ENCODE results near the gene FOXS1. TPM values are rescaled to one million over a fixed set of nuclear protein-coding genes. Genes with fewer than 3 reads are reported as not detected.

FOXS1 gene
- total RNA-seq, 1 donor from 2014 or later = not detected

GRCh38 chr20:31835977-31836852 lies 9.2 kb downstream of the FOXS1 start:
- no peak overlapping the region for H3K4me3 ChIP-seq (ENCODE audit: low read depth, low read length)
- TF ChIP-seq CTCF (conservative IDR thresholded peaks at IDR 0.05; ENCODE audit: low read depth, low read length) = no peak
- DNase-seq (ENCODE audit: low read depth) = no peak

GRCh38 chr20:31835554-31835953 lies 9.8 kb downstream of the FOXS1 start:
- no peak for TF ChIP-seq CTCF (conservative IDR thresholded peaks at IDR 0.05; ENCODE audit: low read depth, low read length)
- no peak for DNase-seq (ENCODE audit: low read depth)

GRCh38 chr20:31833931-31834521 lies 11.4 kb downstream of the FOXS1 start:
- TF ChIP-seq CTCF (conservative IDR thresholded peaks at IDR 0.05; ENCODE audit: low read depth, low read length) = no peak
- DNase-seq (ENCODE audit: low read depth) = no peak
- no peak overlapping the region for H3K4me3 ChIP-seq (ENCODE audit: low read depth, low read length)

More at GRCh38 chr20:31835554-31835953, 9.8 kb downstream of the FOXS1 start:
- no peak overlapping the region for H3K4me3 ChIP-seq (ENCODE audit: low read depth, low read length)

GRCh38 chr20:31833130-31833930 lies 12.1 kb downstream of the FOXS1 start:
- peak; percentile 83 for TF ChIP-seq CTCF (conservative IDR thresholded peaks at IDR 0.05; ENCODE audit: low read depth, low read length)
- no peak overlapping the region for H3K4me3 ChIP-seq (ENCODE audit: low read depth, low read length)
- DNase-seq (ENCODE audit: low read depth) = no peak

- no peak for DNase-seq (ENCODE audit: low read depth)
- no peak overlapping the region for H3K4me3 ChIP-seq (ENCODE audit: low read depth, low read length)
- no peak for TF ChIP-seq CTCF (conservative IDR thresholded peaks at IDR 0.05; ENCODE audit: low read depth, low read length)
Observed at GRCh38 chr20:31831771-31832306, 13.6 kb downstream of the FOXS1 start.

GRCh38 chr20:31831211-31831610 lies 14.2 kb downstream of the FOXS1 start:
- DNase-seq (ENCODE audit: low read depth) = no peak
- H3K4me3 ChIP-seq (ENCODE audit: low read depth, low read length) = no peak overlapping the region
- TF ChIP-seq CTCF (conservative IDR thresholded peaks at IDR 0.05; ENCODE audit: low read depth, low read length) = no peak
